Endothelial cell (in vitro differentiated cells): Measurements from ENCODE around the gene TNC. TPM values are rescaled to one million over a fixed set of nuclear protein-coding genes. Genes with fewer than 3 reads are reported as not detected.

Source experiments
- DNase-seq: peaks from one replicate; pipeline ENCODE4 v3.0.0; 2021; ENCODE audit warnings: low spot score
- H3K27ac Mint-ChIP-seq: one replicate; pipeline ENCODE4 v1.8.0; 2021; ENCODE audit warnings: mixed read lengths, inconsistent platforms; ENCODE audit not compliant: unreplicated experiment
- H3K27me3 Mint-ChIP-seq: one replicate; pipeline ENCODE4 v1.8.0; 2021; ENCODE audit warnings: mild to moderate bottlenecking, moderate library complexity, mixed read lengths, inconsistent platforms; ENCODE audit not compliant: unreplicated experiment
- H3K36me3 Mint-ChIP-seq: one replicate; pipeline ENCODE4 v1.8.0; 2021; ENCODE audit warnings: mild to moderate bottlenecking, low read depth, mixed read lengths, inconsistent platforms; ENCODE audit not compliant: unreplicated experiment
- H3K4me1 Mint-ChIP-seq: one replicate; pipeline ENCODE4 v1.8.0; 2021; ENCODE audit warnings: mild to moderate bottlenecking, mixed read lengths, inconsistent platforms; ENCODE audit not compliant: unreplicated experiment
- H3K4me3 Mint-ChIP-seq: one replicate; pipeline ENCODE4 v1.8.0; 2021; ENCODE audit warnings: mild to moderate bottlenecking, mixed read lengths, inconsistent platforms; ENCODE audit not compliant: unreplicated experiment
- H3K9me3 Mint-ChIP-seq: one replicate; pipeline ENCODE4 v1.8.0; 2021; ENCODE audit warnings: mixed read lengths, inconsistent platforms; ENCODE audit not compliant: unreplicated experiment
- total RNA-seq: library from RNA; stranded (reverse); fragmentation: NEBNext Ultra II Directional; extraction: Animal tissue kit (Norgen Biotek cat#: 25700); gene quantifications from one replicate; pipeline ENCODE4 v1.2.1, GENCODE V29; 2021; ENCODE audit not compliant: unreplicated experiment
- TF ChIP-seq, protein P1 (sequence below): fragments of 200-600 bp; sonication (generic); IDR thresholded peaks from one replicate; pipeline ENCODE4 v1.5.0; 2021; ENCODE audit warnings: antibody characterized with exemption; ENCODE audit not compliant: unreplicated experiment

TNC gene
- total RNA-seq, 1 donor from 2014 or later: 10.1 TPM

- TF ChIP-seq, protein P1, sequence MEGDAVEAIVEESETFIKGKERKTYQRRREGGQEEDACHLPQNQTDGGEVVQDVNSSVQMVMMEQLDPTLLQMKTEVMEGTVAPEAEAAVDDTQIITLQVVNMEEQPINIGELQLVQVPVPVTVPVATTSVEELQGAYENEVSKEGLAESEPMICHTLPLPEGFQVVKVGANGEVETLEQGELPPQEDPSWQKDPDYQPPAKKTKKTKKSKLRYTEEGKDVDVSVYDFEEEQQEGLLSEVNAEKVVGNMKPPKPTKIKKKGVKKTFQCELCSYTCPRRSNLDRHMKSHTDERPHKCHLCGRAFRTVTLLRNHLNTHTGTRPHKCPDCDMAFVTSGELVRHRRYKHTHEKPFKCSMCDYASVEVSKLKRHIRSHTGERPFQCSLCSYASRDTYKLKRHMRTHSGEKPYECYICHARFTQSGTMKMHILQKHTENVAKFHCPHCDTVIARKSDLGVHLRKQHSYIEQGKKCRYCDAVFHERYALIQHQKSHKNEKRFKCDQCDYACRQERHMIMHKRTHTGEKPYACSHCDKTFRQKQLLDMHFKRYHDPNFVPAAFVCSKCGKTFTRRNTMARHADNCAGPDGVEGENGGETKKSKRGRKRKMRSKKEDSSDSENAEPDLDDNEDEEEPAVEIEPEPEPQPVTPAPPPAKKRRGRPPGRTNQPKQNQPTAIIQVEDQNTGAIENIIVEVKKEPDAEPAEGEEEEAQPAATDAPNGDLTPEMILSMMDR: no peak
- Mint-ChIP-seq H3K27me3 (peaks cover 6% of the 10 kb centered on the region), H3K9me3 (no peaks in the 10 kb centered on the region), H3K4me3 (no peak overlapping the region), H3K4me1 (no peaks in the 10 kb centered on the region), H3K27ac (no peak overlapping the region), H3K36me3 (no peaks in the 10 kb centered on the region)
- no peak for DNase-seq
These were observed 45.0 kb upstream of the TNC start for GRCh38 chr9:115162946-115163345.

DNA sequence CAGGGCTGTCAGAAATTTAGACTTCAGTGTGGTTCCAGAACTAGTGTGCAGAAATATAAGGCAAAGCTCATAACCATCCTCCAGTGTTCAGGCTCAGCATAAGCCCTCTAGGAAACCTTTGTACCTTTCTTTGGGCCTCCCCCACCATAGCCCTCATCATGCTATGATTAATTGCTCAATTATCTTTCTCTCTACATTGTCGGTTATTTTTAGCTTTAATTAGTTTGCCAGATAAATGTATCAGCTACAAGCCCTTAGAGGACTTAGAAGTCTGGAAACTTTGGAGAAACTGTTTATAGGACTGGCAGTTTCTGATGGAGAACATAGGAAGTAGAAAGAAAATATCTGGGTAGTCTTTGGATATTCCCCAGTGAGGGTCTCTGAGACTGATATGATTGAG lies 43.5 kb upstream of the TNC start:
- DNase-seq: no peak
- TF ChIP-seq, protein P1: no peak
- Mint-ChIP-seq H3K4me3 (no peak overlapping the region), H3K4me1 (no peaks in the 10 kb centered on the region), H3K27me3 (peaks cover 6% of the 10 kb centered on the region), H3K9me3 (no peaks in the 10 kb centered on the region), H3K27ac (no peak overlapping the region), H3K36me3 (no peaks in the 10 kb centered on the region)

DNA sequence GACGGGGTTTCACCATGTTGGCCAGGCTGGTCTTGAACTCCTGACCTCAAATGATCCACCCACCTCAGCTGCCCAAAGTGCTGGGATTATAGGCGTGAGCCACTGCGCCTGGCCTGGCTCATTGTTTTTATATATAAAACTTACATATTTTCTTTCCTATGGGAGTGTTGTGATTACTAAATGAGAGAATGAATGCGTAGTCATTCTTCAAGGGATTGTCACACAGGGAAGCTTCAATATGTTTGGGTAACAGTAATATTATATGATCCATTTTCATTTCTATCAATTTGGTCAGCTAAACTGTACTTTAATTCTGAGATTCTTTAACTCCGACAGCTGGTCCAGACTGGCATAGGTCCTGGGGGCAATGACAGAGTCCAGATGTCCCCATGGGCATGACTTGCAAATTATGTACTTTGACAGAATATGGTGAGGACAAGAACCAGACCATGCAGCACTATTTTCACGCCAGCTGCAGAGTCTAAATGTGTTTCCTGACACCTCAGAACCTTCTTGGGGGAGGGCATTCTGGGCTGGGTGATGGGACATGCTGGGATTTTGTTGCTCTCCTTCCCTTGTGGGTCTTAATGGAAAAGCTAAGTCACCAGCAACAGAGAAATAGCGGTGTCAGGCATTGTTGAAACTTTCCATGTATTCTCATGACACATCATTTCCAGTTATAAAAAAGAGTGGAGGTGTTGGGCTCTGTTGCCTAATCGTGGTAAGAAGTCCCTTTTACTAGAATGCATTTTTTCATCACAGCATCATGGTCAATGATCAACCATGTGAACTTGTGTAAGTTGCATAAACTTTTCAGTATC lies 40.9 kb upstream of the TNC start:
- Mint-ChIP-seq H3K27me3 (peaks cover 6% of the 10 kb centered on the region), H3K4me3 (no peak overlapping the region), H3K4me1 (no peaks in the 10 kb centered on the region), H3K9me3 (no peaks in the 10 kb centered on the region), H3K36me3 (no peaks in the 10 kb centered on the region), H3K27ac (no peak overlapping the region)
- TF ChIP-seq, protein P1: no peak
- DNase-seq: no peak

DNA sequence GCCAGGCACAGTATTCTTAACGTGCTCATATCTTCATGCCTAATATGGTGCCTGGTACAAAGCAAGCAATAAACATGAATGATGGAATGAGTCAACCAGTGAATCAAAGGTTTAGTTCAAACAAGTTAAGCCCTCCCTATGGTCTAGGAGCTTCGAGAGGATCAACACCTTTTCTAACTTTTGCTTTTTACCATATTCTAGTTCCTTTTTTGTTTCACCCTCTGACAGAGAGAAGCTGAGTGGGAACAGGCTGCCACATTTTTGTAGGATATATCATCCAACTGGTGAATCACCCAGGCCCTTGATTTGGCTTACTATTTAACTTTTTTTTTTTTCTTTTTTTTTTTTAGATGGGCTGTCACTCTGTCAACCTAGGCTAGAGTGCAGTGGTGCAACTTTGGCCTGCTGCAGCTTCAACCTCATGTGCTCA lies 39.3 kb upstream of the TNC start:
- H3K4me1 Mint-ChIP-seq: no peaks in the 10 kb centered on the region
- DNase-seq: no peak
- no peaks in the 10 kb centered on the region for H3K9me3 Mint-ChIP-seq
- no peak overlapping the region for H3K4me3 Mint-ChIP-seq
- no peak overlapping the region for H3K27ac Mint-ChIP-seq
- TF ChIP-seq, protein P1: no peak
- H3K36me3 Mint-ChIP-seq: no peaks in the 10 kb centered on the region
- peaks cover 2% of the 10 kb centered on the region for H3K27me3 Mint-ChIP-seq

- no peak overlapping the region for H3K4me3 Mint-ChIP-seq
- H3K4me1 Mint-ChIP-seq: no peaks in the 10 kb centered on the region
- H3K27ac Mint-ChIP-seq: no peak overlapping the region
- H3K36me3 Mint-ChIP-seq: no peaks in the 10 kb centered on the region
- TF ChIP-seq, protein P1: no peak
- H3K9me3 Mint-ChIP-seq: no peaks in the 10 kb centered on the region
- DNase-seq: no peak
- H3K27me3 Mint-ChIP-seq: peaks cover 2% of the 10 kb centered on the region
These were observed 37.1 kb upstream of the TNC start for GRCh38 chr9:115155037-115155436.
